ENCODE results near the gene SPATA46.

Gene SPATA46

GRCh38 chr1:162351246-162351842 lies 25.3 kb downstream of the SPATA46 start:
- no peak for DNase-seq

GRCh38 chr1:162349635-162350330 lies 26.9 kb downstream of the SPATA46 start:
- no peak for DNase-seq

- DNase-seq = no peak
These were observed 29.4 kb downstream of the SPATA46 start for GRCh38 chr1:162347281-162347680.

GRCh38 chr1:162343470-162343869 lies 33.2 kb downstream of the SPATA46 start:
- no peak for DNase-seq

- no peak for DNase-seq
These were observed 34.1 kb downstream of the SPATA46 start for GRCh38 chr1:162342452-162342983.

GRCh38 chr1:162336621-162337285 lies 39.9 kb downstream of the SPATA46 start:
- no peak for DNase-seq

GRCh38 chr1:162335126-162335525 lies 41.5 kb downstream of the SPATA46 start:
- no peak for DNase-seq

GRCh38 chr1:162333991-162334390 lies 42.7 kb downstream of the SPATA46 start:
- no peak for DNase-seq

GRCh38 chr1:162329826-162330225 lies 46.8 kb downstream of the SPATA46 start:
- no peak for DNase-seq

- no peak for DNase-seq
These were observed 48.1 kb downstream of the SPATA46 start for GRCh38 chr1:162328512-162328911.

- DNase-seq = no peak
These were observed 48.9 kb downstream of the SPATA46 start for GRCh38 chr1:162327788-162328165.

- DNase-seq = no peak
These were observed 49.4 kb downstream of the SPATA46 start for GRCh38 chr1:162327144-162327787.

- DNase-seq = no peak
These were observed 50.1 kb downstream of the SPATA46 start for GRCh38 chr1:162326559-162326958.

GRCh38 chr1:162324396-162324795 lies 52.3 kb downstream of the SPATA46 start:
- DNase-seq = no peak

Measured in activated effector memory CD4-positive, alpha-beta T cell treated with anti-CD3 and anti-CD28 coated beads, Interleukin-2, amount 50 U/mL, for 16 hours (primary cell).